Right lobe of liver (tissue), 6 donors: Measurements from ENCODE around the gene PEDS1. TPM values are rescaled to one million over a fixed set of nuclear protein-coding genes. Genes with fewer than 3 reads are reported as not detected.

Source experiments
- ATAC-seq, 4 donors: fragments of 200-7000 bp; cut with Tn5 transposase; one replicate each; pipeline ENCODE4 v1.9.1; 2020; ENCODE audit warnings: mild to moderate bottlenecking in 4 of 4, moderate library complexity in 4 of 4
- DNase-seq, 3 donors: peaks; one replicate each; pipeline ENCODE4 v3.0.0-alpha.2; 2020
- H3K27ac ChIP-seq, 3 donors: fragments of 200-600 bp; one replicate each; pipeline ENCODE4 v1.8.0; 2022
- H3K27me3 ChIP-seq, 2 donors: fragments of 200-600 bp; one replicate each; pipeline ENCODE4 v1.8.0; 2022
- H3K36me3 ChIP-seq, 4 donors: fragments of 200-600 bp; sonication (generic) in 1 of 4; one replicate each; pipeline versions ENCODE4 v1.5.1 to v1.8.0; 2017 to 2022; ENCODE audit warnings: control low read depth in 1 of 4
- H3K4me1 ChIP-seq, 4 donors: fragments of 200-600 bp; sonication (generic) in 1 of 4; one replicate each; pipeline versions ENCODE4 v1.5.1 to v1.8.0; 2017 to 2022; ENCODE audit warnings: control low read depth in 1 of 4
- H3K4me3 ChIP-seq, 3 donors: fragments of 200-600 bp; one replicate each; pipeline ENCODE4 v1.8.0; 2022
- H3K9me3 ChIP-seq, 4 donors: fragments of 200-600 bp; sonication (generic) in 1 of 4; one replicate each; pipeline versions ENCODE4 v1.5.1 to v1.8.0; 2017 to 2022; ENCODE audit warnings: control low read depth in 1 of 4
- CTCF ChIP-seq, 4 donors: fragments of 200-600 bp in 3 of 4; fragments of 450-650 bp in 1 of 4; IDR thresholded peaks; one replicate each; pipeline versions ENCODE4 v1.5.1 to v1.8.0; 2016 to 2022; ENCODE audit warnings: antibody characterized with exemption in 4 of 4, mild to moderate bottlenecking in 2 of 4
- POLR2A ChIP-seq: fragments of 450-650 bp; IDR thresholded peaks from one replicate; pipeline ENCODE4 v1.6.1; 2017; ENCODE audit warnings: antibody characterized with exemption, mild to moderate bottlenecking
- WGBS: methylation state at CpG from one replicate; pipeline ENCODE4 v1.1.6; 2018; ENCODE audit warnings: low coverage, low lambda C conversion rate; ENCODE audit not compliant: insufficient coverage; ENCODE audit errors: missing lambda C conversion rate; 5-methylcytosine and 5-hydroxymethylcytosine counted together
- intact Hi-C, 2 donors: fragments of 100-400 bp; cut with DNase I; formaldehyde crosslinking; loops; one replicate each; pipeline versions ENCODE4 v1.11.2 to v1.14.1; 2022
- total RNA-seq, 6 experiments: library from RNA; depleted of rRNA in 2 of 6; stranded (reverse); fragments of >200 nt in 2 of 6; fragmentation: NEBNext Ultra II Directional in 3 of 6; extraction: Animal tissue kit (Norgen Biotek cat#: 25700) in 3 of 6; gene quantifications; one replicate each; pipeline versions ENCODE4 v1.1.0 to v1.2.4, GENCODE V29; 2016 to 2023
- donor health status: DM: no; HTN: yes; CAD: no.
- donor health status: DM: no; HTN: no; CAD: no.
- donor health status: DM: no; HTN: no; CAD: no.
- donor health status: DM: no; HTN: yes; CAD: no.
- donor health status: DM: no; HTN: yes; CAD: no.

PEDS1 gene
- total RNA-seq, 6 experiments from 2014 or later, result 6.9 to 25.3 (median 13.7) TPM

GRCh38 chr20:50172347-50173013 lies 19.0 kb upstream of the PEDS1 start:
- WGBS, result 3% methylated on average over 10 of the region's 36 CpGs
- peak overlapping the region; percentile 86 to 95 (median 91) for H3K27ac ChIP-seq
- intact Hi-C loops, result loop anchor here (5.0 to 10.0 kb wide), 3 partner anchors 50 to 198 kb away; no protein-coding TSS in a partner anchor
- H3K4me3 ChIP-seq, result peak overlapping the region; percentile 46 to 64 (median 59)
- ATAC-seq (peak; percentile 93 to 98 (median 96)), DNase-seq (peak; percentile 94 to 96 (median 96))
- no peaks in the 10 kb centered on the region for H3K36me3 ChIP-seq
- H3K27me3 ChIP-seq, result no peaks in the 10 kb centered on the region
- H3K4me1 ChIP-seq, result peaks cover 0 to 8% (median 3%) of the 10 kb centered on the region in 4 donors
- no peaks in the 10 kb centered on the region for H3K9me3 ChIP-seq
- peak; percentile 87 for TF ChIP-seq POLR2A
- TF ChIP-seq CTCF (IDR thresholded peaks at IDR 0.05), result no peak

GRCh38 chr20:50170549-50171220 lies 17.2 kb upstream of the PEDS1 start:
- intact Hi-C loops, result loop anchor here (5.0 to 10.0 kb wide), 3 partner anchors 48 to 196 kb away; no protein-coding TSS in a partner anchor
- Histone ChIP-seq H3K9me3 (no peaks in the 10 kb centered on the region), H3K36me3 (no peaks in the 10 kb centered on the region), H3K4me3 (no peak overlapping the region), H3K27ac (no peak overlapping the region), H3K27me3 (no peaks in the 10 kb centered on the region), H3K4me1 (peaks cover 0 to 15% (median 3%) of the 10 kb centered on the region in 4 donors)
- 85% methylated on average over 14 of the region's 14 CpGs for WGBS
- TF ChIP-seq CTCF (IDR thresholded peaks at IDR 0.05) (no peak), POLR2A (no peak)
- no peak for DNase-seq
- no peak for ATAC-seq

GRCh38 chr20:50169329-50169823 lies 15.9 kb upstream of the PEDS1 start:
- DNase-seq (peak; percentile 66 to 81 (median 71)), ATAC-seq (peak; percentile 35 to 54 (median 48))
- no peaks in the 10 kb centered on the region for H3K36me3 ChIP-seq
- no peaks in the 10 kb centered on the region for H3K9me3 ChIP-seq
- intact Hi-C loops, result no loop called here
- H3K27me3 ChIP-seq, result no peaks in the 10 kb centered on the region
- H3K4me3 ChIP-seq, result no peak overlapping the region
- H3K27ac ChIP-seq, result no peak overlapping the region
- TF ChIP-seq CTCF (IDR thresholded peaks at IDR 0.05) (peak; percentile 85 to 96 (median 94)), POLR2A (no peak)
- H3K4me1 ChIP-seq, result peaks cover 0 to 20% (median 6%) of the 10 kb centered on the region in 4 donors
- WGBS, result 16% methylated on average over 5 of the region's 5 CpGs

- TF ChIP-seq CTCF (IDR thresholded peaks at IDR 0.05), result no peak
- peak; percentile 46 for TF ChIP-seq POLR2A
These were observed 12.4 kb upstream of the PEDS1 start for GRCh38 chr20:50165684-50166554.

More at GRCh38 chr20:50165684-50166554, 12.4 kb upstream of the PEDS1 start:
- no peaks in the 10 kb centered on the region for H3K27me3 ChIP-seq
- intact Hi-C loops, result no loop called here
- H3K36me3 ChIP-seq, result no peaks in the 10 kb centered on the region
- DNase-seq, result peak; percentile 94 to 96 (median 95)
- peaks cover 0 to 15% (median 3%) of the 10 kb centered on the region in 4 donors for H3K4me1 ChIP-seq
- no peaks in the 10 kb centered on the region for H3K9me3 ChIP-seq
- WGBS, result 10% methylated on average over 17 of the region's 20 CpGs
- peak overlapping the region; percentile 33 to 89 (median 66) for H3K27ac ChIP-seq
- ATAC-seq, result peak; percentile 93 to 95 (median 94)
- H3K4me3 ChIP-seq, result peak overlapping the region; percentile 14 to 49 (median 26)
